ENCODE measurements around the gene MPC2.

GRCh38 chr1:167949785-167950184 is 12.9 kb upstream of the MPC2 start:
- TF ChIP-seq FOXK1 (CRISPR knock-in tag; IDR thresholded peaks at IDR 0.05), result no peak
- TF ChIP-seq CTCF (IDR thresholded peaks at IDR 0.05), result no peak
- TF ChIP-seq ZNF263 (CRISPR knock-in tag; IDR thresholded peaks at IDR 0.05; ENCODE audit: low read depth), result no peak
- no peak for TF ChIP-seq TEAD4 (CRISPR knock-in tag; IDR thresholded peaks at IDR 0.05)
- no peak for TF ChIP-seq NR2C2 (CRISPR knock-in tag; IDR thresholded peaks at IDR 0.05)
- no peak for TF ChIP-seq ZNF512 (CRISPR knock-in tag; IDR thresholded peaks at IDR 0.05; ENCODE audit: borderline replicate concordance)
- TF ChIP-seq, protein P1, sequence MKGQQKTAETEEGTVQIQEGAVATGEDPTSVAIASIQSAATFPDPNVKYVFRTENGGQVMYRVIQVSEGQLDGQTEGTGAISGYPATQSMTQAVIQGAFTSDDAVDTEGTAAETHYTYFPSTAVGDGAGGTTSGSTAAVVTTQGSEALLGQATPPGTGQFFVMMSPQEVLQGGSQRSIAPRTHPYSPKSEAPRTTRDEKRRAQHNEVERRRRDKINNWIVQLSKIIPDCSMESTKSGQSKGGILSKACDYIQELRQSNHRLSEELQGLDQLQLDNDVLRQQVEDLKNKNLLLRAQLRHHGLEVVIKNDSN (CRISPR knock-in tag; IDR thresholded peaks at IDR 0.05), result no peak
- no peak for TF ChIP-seq CREM (CRISPR knock-in tag; IDR thresholded peaks at IDR 0.05)
- no peak for TF ChIP-seq ZSCAN18 (CRISPR knock-in tag; IDR thresholded peaks at IDR 0.05)
- TF ChIP-seq, protein P2, sequence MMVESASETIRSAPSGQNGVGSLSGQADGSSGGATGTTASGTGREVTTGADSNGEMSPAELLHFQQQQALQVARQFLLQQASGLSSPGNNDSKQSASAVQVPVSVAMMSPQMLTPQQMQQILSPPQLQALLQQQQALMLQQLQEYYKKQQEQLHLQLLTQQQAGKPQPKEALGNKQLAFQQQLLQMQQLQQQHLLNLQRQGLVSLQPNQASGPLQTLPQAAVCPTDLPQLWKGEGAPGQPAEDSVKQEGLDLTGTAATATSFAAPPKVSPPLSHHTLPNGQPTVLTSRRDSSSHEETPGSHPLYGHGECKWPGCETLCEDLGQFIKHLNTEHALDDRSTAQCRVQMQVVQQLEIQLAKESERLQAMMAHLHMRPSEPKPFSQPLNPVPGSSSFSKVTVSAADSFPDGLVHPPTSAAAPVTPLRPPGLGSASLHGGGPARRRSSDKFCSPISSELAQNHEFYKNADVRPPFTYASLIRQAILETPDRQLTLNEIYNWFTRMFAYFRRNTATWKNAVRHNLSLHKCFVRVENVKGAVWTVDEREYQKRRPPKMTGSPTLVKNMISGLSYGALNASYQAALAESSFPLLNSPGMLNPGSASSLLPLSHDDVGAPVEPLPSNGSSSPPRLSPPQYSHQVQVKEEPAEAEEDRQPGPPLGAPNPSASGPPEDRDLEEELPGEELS (CRISPR knock-in tag; IDR thresholded peaks at IDR 0.05), result no peak
- TF ChIP-seq NR3C1 (CRISPR knock-in tag; conservative IDR thresholded peaks at IDR 0.05; ENCODE audit: low read depth), result no peak

All from WTC11 (cell line).